NCI-H524 (cell line): ENCODE data around the gene MRPL24.

Source experiments
- DNase-seq, 2 experiments: peaks; one replicate each; lab custom pipeline; 2025; lab: John Stamatoyannopoulos, UW

The MRPL24 gene

DNA sequence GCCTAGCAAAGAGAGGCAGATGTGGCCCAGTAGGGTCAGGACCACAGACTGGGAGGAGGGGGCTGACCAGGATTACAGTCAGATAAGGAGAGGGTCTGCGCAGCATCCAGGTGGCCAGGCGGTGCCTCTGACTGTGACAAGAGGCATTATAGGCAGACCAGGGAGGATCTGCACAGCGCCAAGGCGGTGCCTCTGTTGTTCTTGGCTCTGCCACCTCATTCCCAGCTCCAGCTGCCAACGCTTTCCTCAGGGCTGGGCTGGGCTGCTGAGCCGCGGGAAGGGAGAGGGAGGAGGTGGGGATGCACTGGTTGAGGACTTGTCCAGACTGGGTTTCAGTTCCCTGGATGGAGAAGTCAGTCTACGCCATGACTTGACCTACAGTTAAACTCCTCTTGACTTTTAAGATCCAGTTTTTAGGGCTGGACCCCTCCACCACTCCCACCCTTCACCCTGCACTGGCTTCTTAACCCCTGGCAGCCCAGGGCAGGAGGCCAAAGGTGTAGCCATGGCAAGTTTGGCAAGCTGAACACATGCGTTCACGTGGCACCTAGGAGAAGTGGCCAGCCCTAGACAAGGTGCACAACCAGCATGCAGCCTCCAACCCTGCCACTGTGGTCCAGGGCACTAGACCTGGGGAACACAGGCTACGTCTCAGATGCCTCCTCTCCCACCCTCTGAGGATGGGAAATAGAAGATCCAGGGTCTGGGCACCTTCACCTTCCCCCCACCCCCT is 31.0 kb downstream of the MRPL24 start:
- DNase-seq, result peak; percentile 28 to 77

DNA sequence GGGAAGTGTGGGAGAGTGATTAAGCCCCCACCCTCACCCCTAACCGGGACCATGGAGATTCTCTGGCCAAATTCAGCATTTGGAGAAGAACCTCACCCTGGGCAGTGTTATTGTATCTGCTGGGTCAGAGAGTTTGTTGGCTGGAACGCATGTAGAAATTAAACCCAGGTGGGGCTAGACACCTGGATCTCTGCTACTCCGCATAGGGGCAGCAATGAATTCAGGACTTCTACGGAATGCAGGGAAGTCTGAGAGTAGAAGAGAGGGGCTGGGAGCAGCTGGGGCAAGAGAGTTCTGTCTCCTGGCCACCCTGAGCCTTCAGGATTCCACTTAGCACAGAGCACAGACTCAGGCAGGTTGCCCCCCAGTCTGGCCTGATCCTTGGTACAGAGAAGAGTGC is 31.9 kb downstream of the MRPL24 start:
- no peak for DNase-seq

DNA sequence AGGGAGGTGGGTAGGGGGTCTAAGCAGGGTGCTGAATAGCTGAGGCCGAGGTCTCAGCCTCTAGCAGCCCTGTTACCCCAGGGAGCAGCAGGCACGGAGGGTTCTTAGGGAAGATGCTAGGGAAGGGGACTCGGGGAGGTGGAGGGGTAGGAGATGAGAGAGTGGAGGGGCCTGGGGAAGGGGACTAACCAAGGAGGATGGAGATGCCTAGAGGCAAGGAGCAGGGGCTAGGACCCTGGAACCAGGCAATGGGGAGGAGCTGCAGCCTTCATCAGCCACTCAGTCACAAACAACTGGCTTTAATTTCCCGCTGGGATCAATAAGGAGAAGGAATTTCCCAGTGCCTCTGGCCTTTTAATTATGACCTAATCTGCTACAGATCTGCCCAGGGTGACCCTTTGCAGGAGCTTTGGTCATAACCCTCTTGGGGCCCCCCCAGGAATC is 32.6 kb downstream of the MRPL24 start:
- DNase-seq, result no peak

DNA sequence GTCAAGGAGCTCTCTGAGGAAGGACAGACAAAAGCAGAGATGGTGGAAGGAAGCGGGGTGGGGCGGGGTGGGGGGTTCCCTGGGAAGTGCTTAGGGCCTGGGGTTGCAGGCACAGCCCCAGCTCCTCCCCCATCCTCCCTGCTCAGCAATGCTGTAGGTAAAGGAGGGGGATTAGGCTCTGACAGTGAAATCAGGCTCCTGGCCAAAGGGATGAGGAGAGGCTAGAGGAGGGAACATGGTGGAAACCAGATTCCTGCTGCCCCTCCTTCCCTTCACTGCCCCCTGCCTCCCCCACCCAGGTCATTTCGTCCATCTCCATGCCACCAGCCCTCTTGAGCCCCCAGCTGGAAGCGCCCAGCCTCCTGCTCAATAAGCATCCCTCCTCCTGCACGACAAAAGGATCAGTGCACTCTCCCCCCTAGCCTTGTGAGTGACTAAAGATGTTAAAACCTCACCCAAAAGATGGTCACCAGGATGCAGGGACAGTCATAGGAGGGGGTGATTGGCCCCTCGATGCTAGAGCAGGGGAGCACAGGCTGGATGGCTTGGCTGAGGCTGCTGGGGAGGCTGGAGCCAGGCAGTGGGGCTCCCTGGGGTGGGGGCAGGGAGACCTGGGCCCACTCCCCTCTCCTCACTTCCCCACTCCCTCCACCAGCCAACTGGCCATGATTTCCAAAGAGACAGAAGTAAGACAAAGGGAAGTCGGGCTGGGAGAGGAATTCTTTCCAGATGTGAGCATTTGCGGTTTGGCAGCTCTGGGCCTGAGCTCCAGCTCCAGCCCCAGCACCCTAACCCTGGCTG is 33.3 kb downstream of the MRPL24 start:
- peak; percentile 14 to 20 for DNase-seq

DNA sequence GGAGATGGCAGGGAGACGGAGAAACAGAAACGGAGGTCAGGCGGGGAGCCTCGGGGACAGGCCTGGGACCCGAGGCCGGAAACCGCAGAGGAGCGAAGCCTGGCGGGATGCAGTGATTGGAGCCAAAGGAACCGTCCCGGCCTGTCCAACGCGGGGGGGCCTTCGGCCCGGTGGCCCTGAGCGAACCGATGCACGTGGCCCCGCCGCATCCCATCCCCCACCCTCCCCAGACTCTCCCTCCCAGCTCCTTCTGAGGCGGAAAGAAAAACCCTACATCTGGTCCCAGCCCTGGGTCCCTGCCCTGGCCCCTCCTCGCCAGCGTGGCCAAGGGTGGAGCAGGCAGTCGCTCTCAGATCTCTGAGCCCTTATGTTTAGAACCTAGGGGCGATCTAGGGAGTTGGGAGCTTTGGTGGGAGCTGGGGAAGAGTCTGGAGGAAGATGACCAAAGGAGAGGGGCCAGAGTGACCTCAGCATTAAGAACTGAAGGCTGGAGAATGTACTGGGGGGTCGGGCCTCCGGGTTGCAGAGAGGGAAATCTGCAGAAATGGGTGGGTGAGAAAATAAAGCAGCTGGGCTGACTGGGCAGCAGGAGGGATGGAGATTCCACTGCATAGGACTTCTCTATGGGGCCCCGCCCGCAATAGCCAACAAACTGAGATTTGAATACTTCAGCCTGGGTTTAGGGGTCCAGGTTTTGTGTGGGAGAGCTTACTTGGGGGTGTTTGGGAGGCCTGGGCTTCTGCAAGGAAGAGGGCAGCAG is 34.1 kb downstream of the MRPL24 start:
- DNase-seq, result peak; percentile 67 to 79

DNA sequence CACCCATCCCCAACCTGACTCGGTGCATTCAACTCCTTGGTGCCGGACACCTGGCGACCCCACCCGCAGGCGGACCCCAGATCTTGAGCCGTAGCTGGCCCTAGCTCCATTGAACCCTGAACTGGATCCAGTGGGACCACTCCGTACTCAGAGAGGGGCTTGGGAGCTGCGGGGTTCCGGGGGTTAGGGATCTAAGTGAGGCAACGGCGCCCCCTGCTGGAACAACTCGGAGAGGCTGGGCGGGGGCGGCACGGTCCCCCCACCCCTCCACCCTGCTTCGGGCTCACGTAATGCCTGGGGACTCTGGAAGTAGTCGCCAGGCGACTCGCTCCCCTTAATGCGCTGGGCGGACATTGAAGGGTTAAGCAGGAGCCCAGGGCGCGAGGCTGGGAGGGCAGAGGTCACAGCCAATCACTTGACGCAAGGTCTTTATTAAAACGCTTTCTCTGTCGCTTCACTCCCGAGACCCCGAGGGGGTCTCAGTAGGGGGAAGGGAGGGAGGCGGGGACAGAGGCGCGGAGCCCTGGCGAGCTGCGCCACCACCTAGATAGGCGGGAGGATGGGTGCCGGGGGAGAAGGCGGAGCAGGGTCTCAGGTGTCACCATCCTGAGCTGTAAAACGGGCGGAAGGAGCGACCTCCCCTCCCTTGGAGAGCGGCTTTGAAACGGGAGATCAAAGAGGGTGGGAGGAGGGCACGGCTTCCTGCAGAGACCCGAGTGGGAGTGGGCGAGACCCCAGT is 34.8 kb downstream of the MRPL24 start:
- DNase-seq, result peak; percentile 82 to 86

DNA sequence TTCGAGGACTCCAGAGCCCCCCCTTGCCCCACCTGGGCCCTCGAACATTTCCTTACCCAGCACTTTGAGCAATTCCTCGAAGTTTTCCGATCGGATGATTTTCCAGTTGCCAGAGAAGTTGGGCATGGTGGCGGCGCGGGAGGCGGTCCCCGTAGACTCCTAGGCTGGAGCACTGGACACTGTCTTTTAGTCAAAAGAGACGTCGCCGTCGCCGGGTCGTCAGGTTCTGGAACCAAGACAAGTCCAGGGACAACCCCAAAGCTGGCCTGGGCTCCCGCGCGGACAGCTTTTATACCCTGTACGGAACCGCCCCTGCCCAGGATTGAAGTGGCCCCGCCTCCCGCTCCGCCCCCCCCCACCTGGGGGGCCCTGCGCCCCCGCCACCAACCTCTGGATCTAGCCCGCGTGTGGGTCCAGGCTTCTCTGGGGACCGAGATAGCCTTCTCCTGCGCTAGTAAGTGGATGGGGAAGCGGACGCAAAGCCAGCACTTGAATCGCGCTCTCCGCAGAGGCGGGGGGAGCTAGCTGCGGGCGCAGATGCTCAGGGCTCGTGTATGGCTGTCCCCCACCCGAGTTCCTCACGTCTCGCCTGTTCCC is 35.5 kb downstream of the MRPL24 start, which contains the start of gene CRABP2:
CRABP2 (minus strand) TSS at position 263 of the 597 bp plus-strand sequence; CDS start at position 126, 137 bp downstream.
- DNase-seq, result peak; percentile 77 to 82

DNA sequence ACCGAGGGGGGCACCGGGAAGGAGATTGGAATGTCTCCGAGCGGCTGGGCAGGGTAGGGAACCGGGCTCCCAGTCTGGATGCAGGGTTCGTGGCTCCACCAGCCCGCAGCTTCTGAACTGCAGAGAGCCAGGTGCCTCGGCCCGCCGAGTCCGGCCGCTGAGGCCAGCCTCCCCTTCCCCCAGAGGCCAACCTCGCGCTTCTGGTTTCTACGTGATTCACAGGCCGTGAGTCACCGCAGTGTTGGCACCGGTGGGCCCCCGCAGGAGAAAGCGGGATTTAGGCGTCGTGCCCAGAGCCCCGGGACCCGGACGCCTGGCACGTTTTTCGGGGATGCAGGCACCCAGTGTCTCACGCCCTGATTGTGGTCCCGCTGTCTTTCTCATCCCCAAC is 36.0 kb downstream of the MRPL24 start:
- no peak for DNase-seq

DNA sequence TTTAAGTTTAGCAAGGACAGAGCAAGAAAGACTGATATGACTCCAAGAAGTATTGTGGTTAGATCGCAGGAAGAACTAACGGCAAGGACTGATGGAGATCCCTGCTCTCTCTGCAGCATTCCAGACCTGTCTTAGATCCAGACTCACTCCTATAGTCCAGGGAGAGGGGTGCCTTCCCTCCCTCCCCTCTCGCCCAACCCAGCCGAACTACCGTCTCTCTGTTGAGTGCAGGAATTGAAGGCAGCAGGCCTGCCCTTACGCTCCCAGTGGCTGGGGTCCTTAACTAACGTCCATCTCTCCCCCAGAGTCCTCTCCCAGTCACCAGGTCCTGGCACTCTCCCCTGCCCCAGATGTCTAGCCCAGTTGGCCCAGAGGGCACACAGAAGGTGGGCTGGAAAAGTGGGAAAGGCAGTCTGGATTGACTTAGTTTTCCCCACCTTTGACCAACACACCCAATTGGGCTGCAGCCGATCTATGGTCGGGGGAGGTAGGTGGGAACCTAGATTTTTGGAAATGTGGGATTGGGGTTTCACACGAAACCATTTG is 36.6 kb downstream of the MRPL24 start:
- no peak for DNase-seq

DNA sequence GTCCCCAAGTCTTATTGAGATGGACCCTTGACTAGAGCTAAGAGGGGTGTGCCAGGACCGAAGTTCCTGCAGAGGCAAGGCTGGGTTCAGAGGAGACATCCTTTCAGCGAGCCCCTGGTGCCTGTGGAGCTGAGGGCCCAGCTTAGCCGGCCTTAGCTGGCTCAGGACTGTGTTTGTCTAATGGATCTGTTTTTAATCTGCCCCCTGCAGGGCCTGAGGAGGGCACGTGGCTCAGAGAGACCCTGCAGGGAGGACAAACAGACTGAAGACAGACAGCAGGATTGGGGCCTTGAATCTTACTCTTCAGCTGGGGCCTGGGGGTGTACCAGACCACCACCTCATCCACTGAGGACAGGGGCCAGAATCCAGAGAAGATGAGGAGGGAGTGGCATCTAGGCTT is 37.1 kb downstream of the MRPL24 start:
- DNase-seq, result peak; percentile 14 to 58

DNA sequence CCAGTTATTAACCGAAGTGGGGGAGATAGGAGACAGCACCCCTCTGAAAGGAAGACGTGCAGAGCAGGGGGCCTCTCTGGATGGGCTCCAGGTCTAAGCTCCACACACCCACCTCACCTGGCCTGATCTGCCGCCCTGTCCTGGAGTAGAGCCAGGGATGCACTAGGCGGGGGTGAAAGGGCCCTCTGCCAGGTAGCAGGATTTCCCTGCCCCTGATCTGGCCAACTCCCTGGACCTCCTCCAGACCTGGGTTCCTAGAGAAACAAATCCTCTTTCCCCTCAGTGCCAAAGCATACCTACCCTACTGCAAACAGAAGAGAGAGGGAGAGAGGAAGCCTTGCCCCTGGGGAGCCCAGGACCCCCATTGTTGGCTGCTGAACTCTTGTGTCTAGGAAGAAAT is 37.6 kb downstream of the MRPL24 start:
- no peak for DNase-seq

DNA sequence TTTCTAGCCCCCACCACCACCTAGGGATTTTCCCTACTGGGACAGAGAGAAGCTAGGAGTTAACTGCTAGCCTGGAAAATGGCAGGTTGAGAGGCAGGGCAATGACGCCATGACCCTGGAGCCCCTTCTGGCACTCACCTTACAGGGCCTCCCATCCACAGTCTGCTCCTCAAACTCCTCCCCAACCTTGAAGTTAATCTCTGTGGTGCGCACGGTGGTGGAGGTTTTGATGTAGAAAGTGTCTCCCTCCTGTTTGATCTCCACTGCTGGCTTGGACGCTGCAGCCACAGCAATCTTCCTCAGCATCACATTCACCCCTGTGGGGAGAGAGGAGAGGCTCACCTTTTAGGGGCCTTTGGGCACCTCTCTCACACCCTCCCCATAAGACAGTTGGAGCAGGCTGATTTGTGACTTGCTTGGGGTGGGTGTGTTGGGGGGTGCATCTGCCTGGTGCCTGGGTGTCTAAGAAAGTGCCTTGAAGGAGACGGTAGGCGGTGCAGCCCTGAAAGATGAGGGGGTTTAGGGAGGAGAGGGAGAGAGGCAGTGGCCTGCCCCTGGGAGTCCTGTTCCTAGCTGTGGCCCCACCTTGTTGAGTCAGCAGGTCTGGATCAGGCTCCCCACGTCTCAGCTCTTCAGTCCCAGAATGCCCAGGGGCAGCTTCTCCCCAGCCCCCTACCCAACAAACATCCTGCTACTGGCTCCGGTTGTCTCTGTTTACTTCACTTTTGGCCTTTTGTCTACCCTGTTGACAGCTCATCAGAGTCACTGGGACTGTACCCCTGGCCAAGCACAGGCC is 40.0 kb downstream of the MRPL24 start:
- no peak for DNase-seq

DNA sequence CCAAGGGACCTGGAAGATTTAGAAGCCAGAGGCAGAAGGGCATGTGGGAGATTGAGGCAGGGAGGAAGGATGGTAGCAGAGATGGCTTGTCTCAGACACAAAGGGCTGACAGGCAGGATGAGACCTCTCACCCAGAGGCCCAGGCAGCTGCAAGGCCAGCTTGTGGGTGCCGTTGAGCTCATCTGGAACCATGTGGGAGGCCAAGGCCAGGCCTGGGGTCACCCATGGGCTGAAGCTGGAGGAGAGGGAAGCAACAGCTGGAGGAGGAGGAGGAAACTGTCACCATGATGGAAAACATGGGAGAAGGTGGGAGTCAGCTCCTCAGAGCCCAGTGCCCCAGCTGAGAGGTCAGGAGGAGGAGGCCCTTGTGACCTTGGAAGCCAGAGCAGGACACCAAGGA is 41.9 kb downstream of the MRPL24 start:
- DNase-seq, result no peak

DNA sequence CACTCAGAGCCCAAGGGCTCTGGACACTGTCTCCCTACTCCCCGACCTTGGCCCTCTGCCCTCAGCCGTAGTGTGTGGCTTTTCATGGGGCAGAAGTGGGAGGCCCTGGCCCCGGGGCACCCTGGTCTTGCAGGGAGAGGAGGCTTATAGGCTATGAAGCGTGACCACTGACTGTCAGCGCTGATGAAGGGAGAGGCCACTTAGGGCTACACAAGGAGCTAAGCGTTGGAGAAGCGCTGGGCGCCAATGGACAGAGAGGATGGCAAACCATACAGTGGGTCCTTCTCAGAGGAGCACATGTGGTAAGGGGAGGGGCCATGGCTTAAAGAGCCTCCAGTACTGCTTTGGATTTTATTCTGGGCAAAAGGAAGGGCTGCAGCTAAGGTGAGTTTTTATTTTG is 43.4 kb downstream of the MRPL24 start:
- DNase-seq, result peak in 1 of 2 experiments; percentile 45

DNA sequence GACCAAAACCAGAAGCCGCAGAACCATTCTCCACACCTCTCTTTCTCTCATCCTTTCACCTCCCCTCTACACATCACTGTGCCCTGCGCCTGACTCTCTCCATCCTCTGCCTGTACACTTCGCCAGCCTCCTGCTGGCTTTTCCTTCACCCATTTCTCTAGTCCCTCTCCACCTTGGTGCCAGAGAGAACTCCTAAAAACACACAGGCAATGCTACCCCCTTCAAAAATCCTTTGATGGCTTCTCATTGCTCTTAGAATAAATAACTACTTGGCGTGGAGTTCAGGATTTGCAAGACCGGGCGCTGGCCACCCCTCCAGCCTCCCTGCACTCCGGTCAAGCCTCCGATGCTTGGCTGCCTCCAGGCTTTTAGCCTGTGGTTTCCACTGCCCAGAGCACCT is 44.1 kb downstream of the MRPL24 start:
- DNase-seq, result no peak

DNA sequence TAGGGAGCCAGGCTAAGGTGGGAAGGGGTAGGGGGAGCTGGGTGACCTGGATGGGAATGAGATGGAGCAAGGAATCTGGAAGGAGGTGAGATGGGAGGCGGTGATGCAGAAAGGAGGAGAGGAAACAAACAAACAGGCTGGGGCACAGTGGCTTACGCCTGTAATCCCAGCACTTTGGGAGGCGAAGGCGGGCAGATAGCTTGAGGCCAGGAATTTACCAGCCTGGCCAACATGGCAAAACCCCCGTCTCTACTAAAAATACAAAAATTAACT is 46.3 kb downstream of the MRPL24 start:
- no peak for DNase-seq

DNA sequence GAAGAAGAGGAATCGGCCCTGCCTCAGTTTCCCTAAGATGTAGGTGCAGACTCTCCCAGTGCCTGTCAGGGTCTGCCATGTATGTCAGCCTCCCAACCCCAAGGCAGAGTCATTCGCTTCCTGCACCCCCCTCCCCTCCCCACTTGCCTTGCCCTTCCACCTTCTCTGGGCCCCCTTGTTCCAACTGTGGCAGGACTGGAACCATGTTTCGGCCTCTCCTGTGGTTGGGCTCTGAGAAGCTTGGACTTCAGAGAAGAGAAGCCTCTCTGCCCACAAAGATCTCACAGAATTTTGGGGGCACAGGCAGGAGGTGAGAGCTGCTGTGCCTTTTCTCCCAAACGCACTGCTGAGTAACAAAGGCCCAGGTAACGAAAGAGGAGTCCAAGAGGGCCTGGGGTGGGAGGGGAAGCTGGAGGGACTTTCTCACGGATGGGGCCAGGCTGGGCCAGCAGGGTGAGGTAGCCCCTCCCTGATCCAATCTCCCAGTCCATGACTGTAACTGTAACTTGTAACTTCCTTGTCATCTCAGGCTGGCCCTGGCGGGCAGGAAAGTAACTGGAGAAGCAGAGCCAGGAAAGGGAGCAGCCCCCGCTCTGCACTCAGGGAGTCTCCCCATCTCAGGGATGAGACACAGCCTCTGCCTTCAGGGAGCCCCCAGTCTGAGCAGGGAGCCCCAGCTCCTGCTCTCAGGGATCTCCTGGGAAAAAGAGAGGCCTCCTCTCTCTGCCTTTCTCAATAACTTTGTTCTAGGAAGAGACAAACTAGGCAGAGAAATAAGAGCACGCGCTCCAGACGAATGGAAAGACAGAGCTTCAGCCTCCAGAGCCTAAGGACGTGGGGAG is 46.8 kb downstream of the MRPL24 start:
- no peak for DNase-seq

DNA sequence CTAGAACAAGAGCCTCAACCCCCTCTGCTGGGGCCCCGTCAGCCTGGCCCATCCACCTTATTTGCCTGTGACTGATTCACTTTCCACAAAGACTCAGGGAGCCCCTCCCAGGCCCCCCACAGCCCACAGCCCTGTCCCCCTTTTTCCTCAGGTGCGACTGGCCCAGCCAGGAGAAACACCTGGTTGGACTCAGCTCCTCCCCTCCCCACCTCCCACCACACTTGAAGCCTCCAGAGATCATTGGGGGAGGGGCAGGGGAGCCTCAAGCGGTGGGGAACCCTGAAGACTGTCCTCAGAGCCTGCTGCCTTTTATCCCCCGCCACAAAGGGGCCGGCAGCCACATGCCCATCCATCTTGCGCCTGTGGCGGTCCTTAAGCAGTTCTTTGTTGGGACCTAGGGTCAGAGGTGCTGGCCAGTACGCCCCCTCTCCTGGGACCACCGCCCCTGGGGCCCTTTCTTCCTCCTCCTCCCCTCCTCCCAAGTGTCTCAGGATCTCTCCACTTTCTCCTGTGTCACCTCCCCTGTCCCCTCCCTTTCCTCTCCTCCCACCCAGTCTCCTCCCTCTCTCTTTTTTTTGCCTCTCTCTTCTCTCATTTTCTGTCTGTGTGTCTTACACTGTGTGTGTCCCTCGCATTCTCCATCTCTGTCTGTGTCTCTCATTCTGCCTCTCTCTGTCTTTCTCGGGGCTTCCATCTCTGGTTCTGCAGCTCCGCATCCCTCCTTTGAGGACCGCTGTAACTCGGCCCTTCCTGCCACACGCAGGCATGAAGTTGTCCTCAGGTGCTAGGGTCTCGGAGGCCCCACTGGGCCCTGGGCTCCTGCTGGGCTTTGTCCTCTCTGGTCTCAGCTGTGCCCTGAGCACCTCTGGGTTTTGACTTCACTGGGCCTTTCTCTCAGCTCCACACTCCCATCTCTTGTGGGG is 47.7 kb downstream of the MRPL24 start:
- no peak for DNase-seq
